Measurements from ENCODE around the gene PRLH. TPM values are rescaled to one million over a fixed set of nuclear protein-coding genes. Genes with fewer than 3 reads are reported as not detected.

Gene PRLH
- total and polyA plus RNA-seq, 2 of the 13 experiments (the other 11 are each of a cell fraction or from before 2014, with no cell fraction given) = not detected

DNA sequence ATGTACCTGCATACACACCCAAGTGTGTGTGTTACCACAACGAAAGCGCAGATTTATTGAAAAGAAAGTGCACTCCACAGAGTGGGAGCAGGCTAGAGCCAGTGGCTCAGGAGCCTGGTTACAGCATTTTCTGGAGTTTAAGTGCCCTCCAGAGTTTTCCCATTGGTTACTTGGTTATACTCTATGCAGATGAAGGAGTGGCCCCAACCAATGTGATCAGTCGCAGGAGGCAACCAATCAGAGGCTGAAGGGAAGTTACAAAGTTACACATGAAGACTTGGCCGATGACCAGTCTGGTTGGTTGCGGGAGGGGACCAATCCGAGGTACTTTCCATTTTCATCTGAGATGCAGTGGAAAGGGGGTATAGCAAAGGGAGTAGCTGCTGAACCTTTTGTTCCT is 13.5 kb upstream of the PRLH start:
- H3K4me2 ChIP-seq (ENCODE audit: low read depth, low read length) = no peak overlapping the region
- no peak overlapping the region for H3K4me3 ChIP-seq (replicated peaks in 1 of 3; ENCODE audit: insufficient read depth in 1 of 3, low read depth in 2 of 3, low read length in 3 of 3)
- no peaks in the 10 kb centered on the region for H3K79me2 ChIP-seq (ENCODE audit: insufficient read depth, low read length)
- FAIRE-seq (no peak), ATAC-seq (no peak), DNase-seq (ENCODE audit: low spot score) (no peak)
- H3K9me3 ChIP-seq (ENCODE audit: low read length) = peaks cover 7% of the 10 kb centered on the region
- H3K36me3 ChIP-seq (replicated peaks in 1 of 2; ENCODE audit: control insufficient read depth in 1 of 2, insufficient read depth in 2 of 2, low read length in 2 of 2) = no peaks in the 10 kb centered on the region
- TF ChIP-seq DPF2 (CRISPR knock-in tag; IDR thresholded peaks at IDR 0.05; ENCODE audit: borderline replicate concordance, low read depth) = no peak
- TF ChIP-seq, protein P1, sequence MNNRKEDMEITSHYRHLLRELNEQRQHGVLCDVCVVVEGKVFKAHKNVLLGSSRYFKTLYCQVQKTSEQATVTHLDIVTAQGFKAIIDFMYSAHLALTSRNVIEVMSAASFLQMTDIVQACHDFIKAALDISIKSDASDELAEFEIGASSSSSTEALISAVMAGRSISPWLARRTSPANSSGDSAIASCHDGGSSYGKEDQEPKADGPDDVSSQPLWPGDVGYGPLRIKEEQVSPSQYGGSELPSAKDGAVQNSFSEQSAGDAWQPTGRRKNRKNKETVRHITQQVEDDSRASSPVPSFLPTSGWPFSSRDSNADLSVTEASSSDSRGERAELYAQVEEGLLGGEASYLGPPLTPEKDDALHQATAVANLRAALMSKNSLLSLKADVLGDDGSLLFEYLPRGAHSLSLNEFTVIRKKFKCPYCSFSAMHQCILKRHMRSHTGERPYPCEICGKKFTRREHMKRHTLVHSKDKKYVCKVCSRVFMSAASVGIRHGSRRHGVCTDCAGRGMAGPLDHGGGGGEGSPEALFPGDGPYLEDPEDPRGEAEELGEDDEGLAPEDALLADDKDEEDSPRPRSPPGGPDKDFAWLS (CRISPR knock-in tag; IDR thresholded peaks at IDR 0.05; ENCODE audit: borderline replicate concordance) = no peak
- no peak for TF ChIP-seq ZBTB43 (CRISPR knock-in tag; conservative IDR thresholded peaks at IDR 0.05)
- in situ Hi-C loops (cut with HindIII; ENCODE audit: extremely low pct_ligation_motif_present, low pct_unique_long_range_greater_than_20kb) = no loop called here
- peaks cover 10 to 35% of the 10 kb centered on the region in 2 experiments; a peak in 4 of 5 replicates for H3K27me3 ChIP-seq (ENCODE audit: control insufficient read depth in 1 of 2, insufficient read depth in 2 of 2, low read length in 2 of 2)
- intact Hi-C loops (cut with micrococcal nuclease; ENCODE audit: unreplicated experiment) = no loop called here
- no TSS peak for BruUV-seq (replicated peaks)
- H2AFZ ChIP-seq (ENCODE audit: low read length) = no peak overlapping the region
- H3K27ac ChIP-seq (ENCODE audit: extremely low read length, insufficient read depth, low read length) = no peak overlapping the region
- peaks cover 38% of the 10 kb centered on the region for H3K4me1 ChIP-seq (ENCODE audit: insufficient read depth, low read length)
- no peaks in the 10 kb centered on the region for H4K20me1 ChIP-seq (ENCODE audit: insufficient read depth, low read length)
- no peak overlapping the region for H3K9ac ChIP-seq (ENCODE audit: insufficient read depth, low read depth, low read length)
- POLR2A ChIA-PET = no interaction called here
- CTCF ChIA-PET (ENCODE audit: low intra/inter-chr PET ratio, low total read pairs) = no interaction called here
- 65% methylated on average over 6 of the region's 6 CpGs for WGBS (ENCODE audit: low lambda C conversion rate)

DNA sequence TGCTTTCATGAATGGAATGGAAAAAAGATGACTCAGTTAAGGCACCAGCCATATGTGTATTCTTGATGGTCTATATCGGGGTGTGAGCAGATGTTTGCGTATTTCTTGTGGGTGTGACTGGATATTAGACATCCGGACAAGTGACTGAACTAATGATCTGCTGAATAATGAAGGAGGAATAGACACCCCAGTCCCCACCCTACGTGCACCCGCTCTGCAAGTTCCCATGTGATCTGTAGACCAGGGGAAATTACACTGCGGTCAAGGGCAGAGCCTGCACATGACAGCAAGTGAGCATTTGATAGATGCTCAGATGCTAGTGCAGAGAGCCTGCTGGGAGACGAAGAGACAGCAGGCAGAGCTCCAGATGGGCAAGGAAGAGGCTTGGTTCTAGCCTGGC is 12.4 kb upstream of the PRLH start:
- CTCF ChIA-PET (ENCODE audit: low intra/inter-chr PET ratio, low total read pairs) = no interaction called here
- Histone ChIP-seq H2AFZ (ENCODE audit: low read length) (no peak overlapping the region), H3K4me1 (ENCODE audit: insufficient read depth, low read length) (peaks cover 27% of the 10 kb centered on the region), H3K27ac (ENCODE audit: extremely low read length, insufficient read depth, low read length) (no peak overlapping the region), H3K79me2 (ENCODE audit: insufficient read depth, low read length) (no peaks in the 10 kb centered on the region), H3K4me3 (replicated peaks in 1 of 3; ENCODE audit: insufficient read depth in 1 of 3, low read depth in 2 of 3, low read length in 3 of 3) (no peak overlapping the region), H3K36me3 (replicated peaks in 1 of 2; ENCODE audit: control insufficient read depth in 1 of 2, insufficient read depth in 2 of 2, low read length in 2 of 2) (no peaks in the 10 kb centered on the region), H3K9ac (ENCODE audit: insufficient read depth, low read depth, low read length) (no peak overlapping the region), H3K9me3 (ENCODE audit: low read length) (peaks cover 7% of the 10 kb centered on the region), H4K20me1 (ENCODE audit: insufficient read depth, low read length) (no peaks in the 10 kb centered on the region), H3K4me2 (ENCODE audit: low read depth, low read length) (no peak overlapping the region), H3K27me3 (ENCODE audit: control insufficient read depth in 1 of 2, insufficient read depth in 2 of 2, low read length in 2 of 2) (peaks cover 10 to 36% of the 10 kb centered on the region in 2 experiments; a peak in 4 of 5 replicates)
- in situ Hi-C loops (cut with HindIII; ENCODE audit: extremely low pct_ligation_motif_present, low pct_unique_long_range_greater_than_20kb) (no loop called here), intact Hi-C loops (cut with micrococcal nuclease; ENCODE audit: unreplicated experiment) (no loop called here)
- DNase-seq (ENCODE audit: low spot score) = no peak
- WGBS (ENCODE audit: low lambda C conversion rate) = 8% methylated on average over 7 of the region's 7 CpGs
- no peak for ATAC-seq
- POLR2A ChIA-PET = no interaction called here
- no TSS peak for BruUV-seq (replicated peaks)
- FAIRE-seq = no peak
- TF ChIP-seq ZBTB7B (CRISPR knock-in tag; IDR thresholded peaks at IDR 0.05) (no peak), ZNF414 (CRISPR knock-in tag; IDR thresholded peaks at IDR 0.05) (no peak), DR1 (CRISPR knock-in tag; IDR thresholded peaks at IDR 0.05) (no peak), KDM3A (CRISPR knock-in tag; IDR thresholded peaks at IDR 0.05; ENCODE audit: low read depth) (no peak), TFE3 (CRISPR knock-in tag; IDR thresholded peaks at IDR 0.05) (no peak), ZNF20 (CRISPR knock-in tag; IDR thresholded peaks at IDR 0.05) (no peak), TEAD2 (CRISPR knock-in tag; IDR thresholded peaks at IDR 0.05) (no peak), ZNF747 (CRISPR knock-in tag; IDR thresholded peaks at IDR 0.05; ENCODE audit: borderline replicate concordance) (no peak), ZFAT (CRISPR knock-in tag; conservative IDR thresholded peaks at IDR 0.05) (no peak), FOXK1 (CRISPR knock-in tag; IDR thresholded peaks at IDR 0.05; ENCODE audit: borderline replicate concordance, low read depth) (no peak)
